Gastroesophageal sphincter (tissue), 4 donors: Measurements from ENCODE around the gene PORCN. TPM values are rescaled to one million over a fixed set of nuclear protein-coding genes. Genes with fewer than 3 reads are reported as not detected.
A peak's percentile ranks its signal among the peaks of the same experiment; 100 is the strongest.

Experiments used
- ATAC-seq: fragments of 150-250 bp; one replicate; pipeline ENCODE4 v1.9.1; 2016; ENCODE audit warnings: mild to moderate bottlenecking, moderate library complexity
- H3K27ac ChIP-seq, 4 donors: fragments of 200-600 bp; sonication (generic) in 3 of 4; 1 replicate in 3 of 4; 2 replicates in 1 of 4; pipeline ENCODE4 v1.5.1; 2016 to 2019
- H3K27me3 ChIP-seq: fragments of 200-600 bp; sonication (generic); one replicate; pipeline ENCODE4 v1.5.1; 2019
- H3K36me3 ChIP-seq, 2 donors: fragments of 200-600 bp; sonication (generic); one replicate each; pipeline ENCODE4 v1.5.1; 2019; ENCODE audit warnings: control low read depth in 1 of 2
- H3K4me1 ChIP-seq, 3 donors: fragments of 200-600 bp; sonication (generic); 1 replicate in 2 of 3; 2 replicates in 1 of 3; pipeline ENCODE4 v1.5.1; 2016 to 2019; ENCODE audit warnings: control low read depth in 2 of 3
- H3K4me3 ChIP-seq, 2 donors: fragments of 200-600 bp; sonication (generic); one replicate each; pipeline ENCODE4 v1.5.1; 2019; ENCODE audit warnings: mild to moderate bottlenecking in 1 of 2, moderate library complexity in 1 of 2
- H3K9me3 ChIP-seq, 3 donors: fragments of 200-600 bp; sonication (generic); one replicate each; pipeline ENCODE4 v1.5.1; 2017 to 2019; ENCODE audit warnings: control low read depth in 2 of 3
- EP300 ChIP-seq: sonication (generic); formaldehyde crosslinking; IDR thresholded peaks from one replicate; pipeline ENCODE4 v1.6.1; 2017; ENCODE audit warnings: antibody characterized with exemption, mild to moderate bottlenecking
- POLR2A ChIP-seq, 2 donors: fragments of 450-650 bp; IDR thresholded peaks; one replicate each; pipeline ENCODE4 v1.6.1; 2017; ENCODE audit warnings: antibody characterized with exemption in 2 of 2, mild to moderate bottlenecking in 2 of 2, moderate library complexity in 1 of 2
- POLR2AphosphoS5 ChIP-seq: sonication (generic); formaldehyde crosslinking; IDR thresholded peaks from one replicate; pipeline ENCODE4 v1.6.1; 2017; ENCODE audit warnings: antibody characterized with exemption
- WGBS, 2 donors: methylation state at CpG; one replicate each; pipeline ENCODE4 v1.1.5; 2018; ENCODE audit warnings: low coverage in 1 of 2; 5-methylcytosine and 5-hydroxymethylcytosine counted together
- total RNA-seq, 4 donors: library from RNA; depleted of rRNA; stranded (reverse); fragments of >200 nt; gene quantifications; one replicate each; pipeline ENCODE4 v1.1.0, GENCODE V29; 2016
- TF ChIP-seq, protein P1 (sequence below), 4 experiments: fragments of 200-600 bp in 2 of 4; fragments of 450-650 bp in 2 of 4; sonication (generic) in 1 of 4; IDR thresholded peaks; one replicate each; pipeline ENCODE4 v1.5.1; 2017 to 2019; ENCODE audit warnings: antibody characterized with exemption in 4 of 4, mild to moderate bottlenecking in 2 of 4, moderate library complexity in 2 of 4

The PORCN gene
- 10 to 100 TPM in 3 of 4 donors, 1 to 10 TPM in 1; 9.4 to 21.0 (median 13.2) TPM for total RNA-seq

DNA sequence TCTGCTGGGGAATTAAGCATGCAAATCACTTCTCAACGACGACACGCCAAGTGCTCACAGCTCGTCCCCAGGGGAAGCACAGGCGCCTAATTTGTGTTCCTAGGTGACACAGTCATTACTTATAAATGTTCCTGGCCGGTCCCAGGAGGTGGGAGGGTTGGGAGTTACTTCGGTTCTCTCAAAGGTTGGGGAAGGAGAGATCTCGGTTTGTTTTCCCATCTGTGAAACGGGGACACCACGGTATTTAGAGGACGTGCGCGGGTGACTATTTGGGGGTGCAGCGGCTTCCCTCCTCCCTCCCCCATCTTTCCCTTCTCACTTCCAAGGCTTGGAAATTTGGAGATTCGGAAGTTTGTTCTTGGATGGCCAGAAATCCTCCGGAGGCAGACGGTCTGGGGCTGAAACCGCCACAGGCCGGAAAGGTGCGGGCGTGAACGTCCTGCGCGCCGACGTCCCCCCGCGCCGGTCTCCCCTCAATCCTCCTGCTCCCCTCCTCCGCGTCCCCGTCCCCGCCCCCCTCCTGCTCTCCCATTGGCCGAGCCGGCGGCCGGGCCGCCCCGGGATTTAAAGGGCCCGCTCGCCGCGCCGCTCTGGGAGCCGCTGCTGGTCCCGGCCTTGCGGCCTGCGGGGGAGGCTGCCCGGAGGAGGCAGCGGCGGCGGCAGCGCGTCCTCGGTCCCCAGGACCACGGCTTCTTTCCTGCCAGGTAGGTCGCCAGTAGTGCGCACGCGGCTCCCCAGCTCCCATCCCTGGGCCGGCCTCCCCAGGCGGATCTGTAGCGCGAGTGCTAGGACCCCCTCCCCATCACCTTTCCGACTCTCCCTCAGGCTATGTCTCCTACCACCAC, at the start of gene PORCN:
Gene PORCN (plus strand): TSS at position 593 of the 845 bp plus-strand sequence. CDS start 829 bp downstream, outside the sequence.
- Histone ChIP-seq H3K9me3 (no peaks in the 10 kb centered on the region), H3K36me3 (peaks cover 0 to 8% of the 10 kb centered on the region in 2 donors), H3K27me3 (no peaks in the 10 kb centered on the region), H3K27ac (peak within 1 kb of the TSS; percentile 81 to 95 (median 84)), H3K4me3 (peak within 1 kb of the TSS; percentile 75 to 100), H3K4me1 (peaks cover 0 to 11% (median 0%) of the 10 kb centered on the region in 3 donors)
- ATAC-seq: peak; percentile 93
- TF ChIP-seq, protein P1, sequence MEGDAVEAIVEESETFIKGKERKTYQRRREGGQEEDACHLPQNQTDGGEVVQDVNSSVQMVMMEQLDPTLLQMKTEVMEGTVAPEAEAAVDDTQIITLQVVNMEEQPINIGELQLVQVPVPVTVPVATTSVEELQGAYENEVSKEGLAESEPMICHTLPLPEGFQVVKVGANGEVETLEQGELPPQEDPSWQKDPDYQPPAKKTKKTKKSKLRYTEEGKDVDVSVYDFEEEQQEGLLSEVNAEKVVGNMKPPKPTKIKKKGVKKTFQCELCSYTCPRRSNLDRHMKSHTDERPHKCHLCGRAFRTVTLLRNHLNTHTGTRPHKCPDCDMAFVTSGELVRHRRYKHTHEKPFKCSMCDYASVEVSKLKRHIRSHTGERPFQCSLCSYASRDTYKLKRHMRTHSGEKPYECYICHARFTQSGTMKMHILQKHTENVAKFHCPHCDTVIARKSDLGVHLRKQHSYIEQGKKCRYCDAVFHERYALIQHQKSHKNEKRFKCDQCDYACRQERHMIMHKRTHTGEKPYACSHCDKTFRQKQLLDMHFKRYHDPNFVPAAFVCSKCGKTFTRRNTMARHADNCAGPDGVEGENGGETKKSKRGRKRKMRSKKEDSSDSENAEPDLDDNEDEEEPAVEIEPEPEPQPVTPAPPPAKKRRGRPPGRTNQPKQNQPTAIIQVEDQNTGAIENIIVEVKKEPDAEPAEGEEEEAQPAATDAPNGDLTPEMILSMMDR (IDR thresholded peaks at IDR 0.05): no peak
- TF ChIP-seq POLR2AphosphoS5 (peak; percentile 35), POLR2A (IDR thresholded peaks at IDR 0.05) (peak; percentile 36 to 57)
- WGBS, 2 donors: no CpG with 5 or more reads among the region's 65 CpGs

DNA sequence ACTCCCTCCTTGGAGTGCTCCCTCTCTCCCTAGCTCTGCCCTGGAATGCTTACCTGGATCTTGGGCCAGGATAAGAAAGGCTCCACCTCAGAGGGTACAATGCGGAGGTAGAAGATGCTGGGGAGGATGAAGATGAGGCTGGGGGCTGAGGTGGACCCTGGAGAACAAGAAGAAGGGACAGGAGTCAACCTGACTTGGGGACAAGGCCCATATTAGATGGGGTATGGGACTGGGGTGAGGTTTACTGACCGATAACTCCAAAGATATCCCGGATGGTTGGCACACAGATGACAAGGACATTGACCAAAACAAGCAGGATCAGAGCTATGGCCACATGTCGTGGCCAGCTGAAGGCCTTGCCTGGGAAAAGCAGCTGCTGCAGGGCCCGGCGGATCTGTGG, 49.3 kb upstream of the PORCN start:
- Histone ChIP-seq H3K27me3 (no peaks in the 10 kb centered on the region), H3K36me3 (no peaks in the 10 kb centered on the region), H3K4me1 (no peaks in the 10 kb centered on the region), H3K4me3 (no peak overlapping the region), H3K9me3 (no peaks in the 10 kb centered on the region), H3K27ac (no peak overlapping the region)
- WGBS, 2 donors: 72% methylated on average over 2 of the region's 6 CpGs; no CpG with 5 or more reads in 1 of the 2 donors
- ATAC-seq: no peak
- TF ChIP-seq POLR2AphosphoS5: no peak
- no peak for TF ChIP-seq POLR2A (IDR thresholded peaks at IDR 0.05)
- no peak for TF ChIP-seq EP300
- TF ChIP-seq, protein P1 (IDR thresholded peaks at IDR 0.05): no peak

DNA sequence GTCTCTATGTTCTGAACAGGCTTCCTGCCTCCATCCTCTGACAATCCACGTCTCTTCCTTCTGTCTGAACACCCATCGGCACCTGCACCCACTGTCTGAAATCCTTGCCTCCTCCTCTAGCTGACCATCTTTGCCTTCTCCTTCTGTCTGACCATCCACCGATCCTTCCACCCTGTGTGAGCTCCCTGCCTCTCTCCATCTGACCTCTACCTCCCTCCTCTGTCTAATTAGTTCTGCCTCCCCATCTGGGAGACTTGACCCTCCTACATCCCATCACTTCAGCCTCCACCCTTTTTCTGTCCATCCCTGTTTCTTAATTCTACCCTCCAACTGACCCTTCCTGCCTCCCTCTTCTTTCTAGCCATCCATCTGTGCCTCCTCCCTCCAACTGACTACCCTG, 48.8 kb upstream of the PORCN start:
- H3K4me3 ChIP-seq: no peak overlapping the region
- H3K4me1 ChIP-seq: no peaks in the 10 kb centered on the region
- no peaks in the 10 kb centered on the region for H3K36me3 ChIP-seq
- H3K27ac ChIP-seq: no peak overlapping the region
- H3K9me3 ChIP-seq: no peaks in the 10 kb centered on the region
- TF ChIP-seq POLR2A (IDR thresholded peaks at IDR 0.05): no peak
- no peak for TF ChIP-seq POLR2AphosphoS5
- TF ChIP-seq EP300: no peak
- TF ChIP-seq, protein P1 (IDR thresholded peaks at IDR 0.05): no peak
- no peak for ATAC-seq
- WGBS, 2 donors: 78 to 100% methylated on average over 3 of the region's 3 CpGs
- no peaks in the 10 kb centered on the region for H3K27me3 ChIP-seq

DNA sequence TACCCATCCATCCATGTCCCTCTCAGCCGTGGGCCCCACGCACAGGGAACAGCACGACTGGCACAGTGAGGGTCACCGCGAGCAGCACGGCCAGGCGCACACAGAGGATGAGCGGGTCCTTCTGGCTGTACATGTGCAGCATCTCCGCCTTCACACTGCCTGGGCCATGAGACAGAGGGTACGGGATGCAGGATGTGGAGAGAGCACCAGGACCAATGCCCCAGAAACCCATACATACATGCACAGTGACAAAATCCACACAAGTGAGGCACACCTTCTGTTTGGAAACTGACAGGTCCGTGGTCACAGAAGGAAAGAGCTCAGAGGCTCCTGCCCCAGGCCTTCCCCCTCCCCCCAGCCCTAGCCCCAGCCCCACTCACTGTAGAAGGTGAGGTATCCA, 48.2 kb upstream of the PORCN start:
- no peaks in the 10 kb centered on the region for H3K27me3 ChIP-seq
- WGBS, 2 donors: 95% methylated on average over 4 of the region's 11 CpGs; no CpG with 5 or more reads in 1 of the 2 donors
- no peaks in the 10 kb centered on the region for H3K36me3 ChIP-seq
- no peak overlapping the region for H3K27ac ChIP-seq
- no peak for ATAC-seq
- no peaks in the 10 kb centered on the region for H3K9me3 ChIP-seq
- TF ChIP-seq, protein P1 (IDR thresholded peaks at IDR 0.05): no peak
- no peak for TF ChIP-seq POLR2AphosphoS5
- TF ChIP-seq POLR2A (IDR thresholded peaks at IDR 0.05): no peak
- TF ChIP-seq EP300: no peak
- no peak overlapping the region for H3K4me3 ChIP-seq
- no peaks in the 10 kb centered on the region for H3K4me1 ChIP-seq

DNA sequence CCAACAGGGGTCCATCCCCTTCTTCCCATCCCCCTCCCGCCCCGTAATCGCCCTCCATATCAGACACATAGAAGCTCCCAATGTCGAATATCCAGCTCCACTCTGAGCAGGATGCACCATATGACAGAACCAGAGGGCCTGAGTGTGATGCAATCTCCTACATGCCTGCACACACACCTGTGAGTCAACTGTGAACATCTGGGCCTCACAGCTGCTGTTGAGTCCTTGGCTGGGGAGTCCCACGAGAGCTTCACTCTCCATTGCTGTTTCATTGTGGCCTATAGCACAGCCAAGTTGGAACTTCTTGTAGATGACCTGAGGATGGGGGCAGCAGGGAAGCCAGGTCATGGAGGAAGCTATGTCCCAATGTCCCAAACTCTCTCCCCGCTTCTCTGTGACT, 47.0 kb upstream of the PORCN start:
- ATAC-seq: no peak
- Histone ChIP-seq H3K36me3 (no peaks in the 10 kb centered on the region), H3K4me3 (no peak overlapping the region), H3K4me1 (no peaks in the 10 kb centered on the region), H3K9me3 (no peaks in the 10 kb centered on the region), H3K27ac (no peak overlapping the region), H3K27me3 (peaks cover 8% of the 10 kb centered on the region)
- 60% methylated on average over 2 of the region's 6 CpGs; no CpG with 5 or more reads in 1 of the 2 donors for WGBS, 2 donors
- TF ChIP-seq POLR2A (IDR thresholded peaks at IDR 0.05) (no peak), POLR2AphosphoS5 (no peak), EP300 (no peak)
- TF ChIP-seq, protein P1 (IDR thresholded peaks at IDR 0.05): no peak
